Measurements from ENCODE around the gene DISP3.
"Not testable (repeated sequence)": the region's sequence is repeated elsewhere in the genome, so short reads cannot be mapped to it uniquely, and the experiment has no call there.

The DISP3 gene

DNA sequence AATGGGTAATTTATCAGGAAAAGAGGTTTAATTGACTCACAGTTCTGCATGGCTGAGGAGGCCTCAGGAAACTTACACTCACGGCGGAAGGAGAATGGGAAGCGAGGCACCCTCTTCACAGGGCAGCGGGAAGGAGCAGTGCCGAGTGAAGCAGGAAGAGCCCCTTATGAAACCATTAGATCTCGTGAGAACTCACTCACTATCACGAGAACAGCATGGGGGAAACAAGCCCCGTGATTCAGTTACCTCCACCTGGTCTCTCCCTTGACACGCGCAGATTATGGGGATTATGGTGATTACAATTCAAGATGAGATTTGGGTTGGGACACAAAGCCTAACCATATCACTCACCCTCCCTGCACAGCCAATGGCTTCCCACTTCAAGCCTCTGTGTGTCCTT lies 101.1 kb downstream of the DISP3 start:
- not testable (repeated sequence) for DNase-seq

DNA sequence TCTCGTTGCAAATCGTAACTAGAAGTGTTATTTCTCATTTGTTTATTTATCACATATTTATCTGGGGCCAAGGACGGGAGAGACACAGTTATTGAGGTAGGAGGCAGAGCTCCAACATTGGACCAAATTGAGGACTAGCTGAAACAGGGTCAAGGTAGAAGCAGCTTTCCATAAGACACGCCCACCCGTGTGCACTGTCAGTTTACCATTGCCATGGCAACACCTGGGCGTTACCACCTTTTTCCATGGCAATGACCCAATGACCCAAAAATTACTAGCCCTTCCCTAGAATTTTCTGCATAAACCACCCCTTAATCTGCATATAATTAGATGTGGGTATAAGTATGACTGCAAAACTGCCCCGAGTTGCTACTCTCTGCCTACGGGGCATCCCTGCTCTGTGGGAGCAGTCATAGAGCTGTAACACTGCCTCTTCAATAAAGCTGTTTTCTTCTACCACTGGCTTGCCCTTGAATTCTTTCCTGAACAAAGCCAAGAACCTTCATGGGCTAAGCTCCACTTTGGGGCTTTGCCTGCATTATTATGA lies 102.6 kb downstream of the DISP3 start:
- no peak for DNase-seq

DNA sequence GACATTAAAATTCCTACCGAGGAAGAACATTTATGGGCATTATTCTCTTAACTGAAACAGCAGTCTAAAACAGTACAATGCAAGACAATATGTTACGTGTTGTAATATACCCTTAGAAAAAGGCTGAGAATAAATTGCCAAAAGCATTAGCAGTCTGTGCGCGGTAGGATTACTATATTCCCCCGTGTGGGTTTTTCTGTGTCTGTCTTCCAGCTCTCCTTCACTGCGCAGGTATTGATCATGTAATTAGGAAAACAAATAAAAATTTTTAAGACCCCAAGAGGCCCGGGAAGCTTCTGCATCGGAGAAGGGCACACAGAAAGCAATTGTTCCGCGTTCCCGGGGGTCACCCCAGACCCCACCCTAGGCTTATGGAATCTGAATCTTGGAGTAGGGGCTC lies 106.4 kb downstream of the DISP3 start:
- DNase-seq = no peak
